Right ventricle myocardium superior (tissue), 1 donor: Measurements from ENCODE around the gene CCDC127. TPM values are rescaled to one million over a fixed set of nuclear protein-coding genes. Genes with fewer than 3 reads are reported as not detected.
"Not testable (repeated sequence)": the region's sequence is repeated elsewhere in the genome, so short reads cannot be mapped to it uniquely, and the experiment has no call there.

Experiments used
- ATAC-seq: fragments of 200-7000 bp; cut with Tn5 transposase; one replicate; pipeline ENCODE4 v1.9.1; 2020; ENCODE audit warnings: mild to moderate bottlenecking; ENCODE audit not compliant: poor library complexity
- DNase-seq: peaks from one replicate; pipeline ENCODE4 v3.0.0-alpha.2; 2020
- intact Hi-C: fragments of 100-400 bp; cut with DNase I; formaldehyde crosslinking; loops from one replicate; pipeline ENCODE4 v1.11.2; 2022
- total RNA-seq: library from RNA; stranded (reverse); fragmentation: NEBNext Ultra II Directional; extraction: Animal tissue kit (Norgen Biotek cat#: 25700); gene quantifications from one replicate; pipeline ENCODE4 v1.2.1, GENCODE V29; 2021
- donor health status: DM: no; HTN: yes; CAD: no; lungs with severe emphysema.

CCDC127 gene
- total RNA-seq, 1 donor from 2014 or later = 8.1 TPM

- DNase-seq = no peak
- no peak for ATAC-seq
Measured at GRCh38 chr5:166441-167372, 51.2 kb downstream of the CCDC127 start.

GRCh38 chr5:164783-165182 lies 53.2 kb downstream of the CCDC127 start:
- DNase-seq, intact Hi-C loops, ATAC-seq: not testable (repeated sequence)

More at GRCh38 chr5:166441-167372, 51.2 kb downstream of the CCDC127 start:
- intact Hi-C loops = no loop called here

- intact Hi-C loops = no loop called here
- ATAC-seq (no peak), DNase-seq (no peak)
Measured at GRCh38 chr5:164244-164643, 53.7 kb downstream of the CCDC127 start.

- no peak for DNase-seq
- intact Hi-C loops = no loop called here
Measured at GRCh38 chr5:163841-164240, 54.1 kb downstream of the CCDC127 start.

GRCh38 chr5:163338-163620 lies 54.7 kb downstream of the CCDC127 start:
- ATAC-seq (no peak), DNase-seq (no peak)
- intact Hi-C loops = no loop called here

More at GRCh38 chr5:163841-164240, 54.1 kb downstream of the CCDC127 start:
- no peak for ATAC-seq

- ATAC-seq (no peak), DNase-seq (no peak)
- intact Hi-C loops = no loop called here
Measured at GRCh38 chr5:162565-163337, 55.2 kb downstream of the CCDC127 start.

GRCh38 chr5:162190-162564 lies 55.8 kb downstream of the CCDC127 start:
- DNase-seq (no peak), ATAC-seq (no peak)
- intact Hi-C loops = no loop called here

GRCh38 chr5:161803-162110 lies 56.2 kb downstream of the CCDC127 start:
- DNase-seq (no peak), ATAC-seq (no peak)
- intact Hi-C loops = no loop called here

GRCh38 chr5:160921-161802 lies 56.8 kb downstream of the CCDC127 start:
- intact Hi-C loops = no loop called here
- DNase-seq (no peak), ATAC-seq (no peak)

- intact Hi-C loops = no loop called here
- no peak for ATAC-seq
- no peak for DNase-seq
Measured at GRCh38 chr5:160173-160510, 57.8 kb downstream of the CCDC127 start.

- DNase-seq = no peak
Measured at GRCh38 chr5:159448-160172, 58.3 kb downstream of the CCDC127 start.

GRCh38 chr5:158807-159447 lies 59.0 kb downstream of the CCDC127 start:
- intact Hi-C loops = no loop called here
- ATAC-seq (no peak), DNase-seq (no peak)

More at GRCh38 chr5:159448-160172, 58.3 kb downstream of the CCDC127 start:
- intact Hi-C loops = no loop called here
- ATAC-seq = no peak

- intact Hi-C loops = no loop called here
- ATAC-seq = no peak
- no peak for DNase-seq
Measured at GRCh38 chr5:157801-158200, 60.2 kb downstream of the CCDC127 start.

GRCh38 chr5:157126-157715 lies 60.7 kb downstream of the CCDC127 start:
- no peak for DNase-seq
- intact Hi-C loops = no loop called here

GRCh38 chr5:156411-157072 lies 61.4 kb downstream of the CCDC127 start:
- intact Hi-C loops = no loop called here
- no peak for DNase-seq
- ATAC-seq = no peak

More at GRCh38 chr5:157126-157715, 60.7 kb downstream of the CCDC127 start:
- no peak for ATAC-seq

- DNase-seq (no peak), ATAC-seq (no peak)
- intact Hi-C loops = no loop called here
Measured at GRCh38 chr5:155651-156410, 62.1 kb downstream of the CCDC127 start.

GRCh38 chr5:154826-155225 lies 63.1 kb downstream of the CCDC127 start:
- DNase-seq (no peak), ATAC-seq (no peak)
- intact Hi-C loops = no loop called here
